Neural cell (in vitro differentiated cells): ENCODE measurements around the gene CASKIN1. TPM values are rescaled to one million over a fixed set of nuclear protein-coding genes. Genes with fewer than 3 reads are reported as not detected.
"Not testable (repeated sequence)": the region's sequence is repeated elsewhere in the genome, so short reads cannot be mapped to it uniquely, and the experiment has no call there.

Experiments used
- H2AFZ ChIP-seq: fragments of 200-600, 300-800 bp; sonication (generic), shearing (Covaris generic); 2 replicates; pipeline ENCODE4 v1.6.0; 2014; ENCODE audit warnings: low read depth, mild to moderate bottlenecking, antibody characterized with exemption, low read length, moderate library complexity
- H3F3A ChIP-seq: fragments of 200-600 bp; shearing (Covaris generic); 2 replicates; pipeline ENCODE4 v1.6.1; 2016; ENCODE audit warnings: mild to moderate bottlenecking, moderate library complexity, mixed read lengths, antibody characterized with exemption, low read length; ENCODE audit not compliant: insufficient read depth, poor library complexity, severe bottlenecking
- H3K27ac ChIP-seq: fragments of 200-600, 300-800 bp; sonication (generic), shearing (Covaris generic); 2 replicates; pipeline ENCODE4 v1.5.1; 2014; ENCODE audit warnings: mild to moderate bottlenecking, low read length, moderate library complexity
- H3K27me3 ChIP-seq: fragments of 300-800, 200-600 bp; sonication (generic), shearing (Covaris generic); 2 replicates; pipeline ENCODE4 v1.6.0; 2014; ENCODE audit warnings: mild to moderate bottlenecking, low read depth, low read length, moderate library complexity; ENCODE audit not compliant: insufficient read depth
- H3K36me3 ChIP-seq: fragments of 300-800, 200-600 bp; sonication (generic), shearing (Covaris generic); 2 replicates; pipeline ENCODE4 v1.5.1; 2014; ENCODE audit warnings: mild to moderate bottlenecking, antibody characterized with exemption, low read length, moderate library complexity; ENCODE audit not compliant: insufficient read depth
- H3K4me2 ChIP-seq: fragments of 300-800, 200-600 bp; sonication (generic), shearing (Covaris generic); 2 replicates; pipeline ENCODE4 v1.6.0; 2014; ENCODE audit warnings: mild to moderate bottlenecking, low read length
- H3K4me3 ChIP-seq: fragments of 300-800, 200-600 bp; sonication (generic), shearing (Covaris generic); 2 replicates; pipeline ENCODE4 v1.5.1; 2014; ENCODE audit warnings: mild to moderate bottlenecking, low read length, moderate library complexity
- H3K79me2 ChIP-seq: fragments of 200-600 bp; shearing (Covaris generic); replicated peaks from 2 replicates; pipeline ENCODE4 v1.6.0; 2014; ENCODE audit warnings: mild to moderate bottlenecking, low read length, moderate library complexity; ENCODE audit not compliant: insufficient read depth
- H3K9ac ChIP-seq: fragments of 300-800, 200-600 bp; sonication (generic), shearing (Covaris generic); 2 replicates; pipeline ENCODE4 v1.6.1; 2016; ENCODE audit warnings: mild to moderate bottlenecking, low read length, mixed read lengths
- H3K9me2 ChIP-seq: fragments of 200-600 bp; shearing (Covaris generic); 2 replicates; pipeline ENCODE4 v1.6.1; 2016; ENCODE audit warnings: mild to moderate bottlenecking, low read length, mixed read lengths; ENCODE audit not compliant: insufficient read depth
- H3K9me3 ChIP-seq: fragments of 200-600, 300-800 bp; sonication (generic), shearing (Covaris generic); 2 replicates; pipeline ENCODE4 v1.6.1; 2016; ENCODE audit warnings: mild to moderate bottlenecking, mixed run types, low read length, moderate library complexity, mixed read lengths
- H4K20me1 ChIP-seq: fragments of 200-600 bp; shearing (Covaris generic); 2 replicates; pipeline ENCODE4 v1.6.1; 2016; ENCODE audit warnings: mild to moderate bottlenecking, mixed run types; ENCODE audit not compliant: insufficient read depth
- EP300 ChIP-seq: fragments of 450-650 bp; conservative IDR thresholded peaks from 2 replicates; pipeline ENCODE4 v1.6.1; 2014; ENCODE audit warnings: antibody characterized with exemption, mild to moderate bottlenecking, moderate library complexity; ENCODE audit not compliant: poor library complexity, severe bottlenecking
- EZH2 ChIP-seq: fragments of 200-600, 300-800 bp; shearing (Covaris generic), sonication (generic); IDR thresholded peaks from 2 replicates; pipeline ENCODE4 v1.6.1; 2014; ENCODE audit warnings: antibody characterized with exemption, low read length, borderline replicate concordance, mild to moderate bottlenecking; ENCODE audit not compliant: insufficient read depth, poor library complexity, severe bottlenecking
- MXI1 ChIP-seq: fragments of 450-650 bp; conservative IDR thresholded peaks from 2 replicates; pipeline ENCODE4 v1.6.1; 2014; ENCODE audit warnings: antibody characterized with exemption, mild to moderate bottlenecking; ENCODE audit not compliant: poor library complexity, severe bottlenecking
- POLR2AphosphoS5 ChIP-seq: IDR thresholded peaks from 2 replicates; pipeline ENCODE4 v1.6.1; 2012
- RAD21 ChIP-seq: fragments of 450-650 bp; conservative IDR thresholded peaks from 2 replicates; pipeline ENCODE4 v1.6.1; 2014; ENCODE audit warnings: antibody characterized with exemption, mild to moderate bottlenecking, moderate library complexity
- REST ChIP-seq: IDR thresholded peaks from 2 replicates; pipeline ENCODE4 v1.6.1; 2012; ENCODE audit warnings: borderline replicate concordance
- SMC3 ChIP-seq: fragments of 450-650 bp; conservative IDR thresholded peaks from 2 replicates; pipeline ENCODE4 v1.6.1; 2014; ENCODE audit warnings: antibody characterized with exemption, mild to moderate bottlenecking, moderate library complexity; ENCODE audit not compliant: poor library complexity
- TAF1 ChIP-seq: IDR thresholded peaks from 2 replicates; pipeline ENCODE4 v1.6.1; 2012; ENCODE audit warnings: low read depth
- polyA plus RNA-seq: library from polyadenylated mRNA; depleted of rRNA; stranded (reverse); fragments of >200 nt; gene quantifications from 2 replicates; pipeline ENCODE4 v1.2.3, GENCODE V29; 2014
- TF ChIP-seq, protein P1 (sequence below): fragments of 450-650 bp; IDR thresholded peaks from 2 replicates; pipeline ENCODE4 v1.5.1; 2014; ENCODE audit warnings: antibody characterized with exemption, mild to moderate bottlenecking, moderate library complexity; ENCODE audit not compliant: poor library complexity, severe bottlenecking

Gene CASKIN1
- polyA plus RNA-seq, 1 donor from 2014 or later, result 10.3 TPM

DNA sequence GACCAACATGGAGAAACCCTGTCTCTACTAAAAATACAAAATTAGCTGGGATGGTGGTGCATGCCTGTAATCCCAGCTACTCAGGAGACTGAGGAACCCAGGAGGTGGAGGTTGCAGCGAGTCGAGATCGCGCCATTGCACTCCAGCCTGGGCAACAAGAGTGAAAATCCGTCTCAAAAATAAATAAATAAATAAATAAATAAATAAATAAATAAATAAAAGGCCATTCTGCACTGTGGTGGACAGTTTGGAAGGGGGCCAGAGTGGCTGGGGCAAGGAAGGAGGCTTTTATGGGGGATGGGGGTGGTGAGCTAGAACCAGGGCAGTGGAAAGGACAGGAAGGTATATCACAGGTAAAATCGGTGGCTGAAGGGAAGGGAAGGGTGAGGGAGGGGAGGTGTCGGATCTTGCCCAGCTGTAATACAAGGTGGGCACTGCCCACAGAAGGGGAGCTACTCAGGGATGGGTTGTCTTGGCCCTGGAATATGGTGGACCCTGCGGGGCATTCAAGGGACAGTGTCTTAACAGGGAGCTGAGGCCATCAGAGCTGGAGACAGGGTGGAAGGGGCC lies 6.8 kb upstream of the CASKIN1 start:
- not testable (repeated sequence) for H3K4me2 ChIP-seq, H2AFZ ChIP-seq, H3K9me2 ChIP-seq, H3F3A ChIP-seq, H3K27ac ChIP-seq, H3K79me2 ChIP-seq, H3K27me3 ChIP-seq, H3K9ac ChIP-seq, H3K9me3 ChIP-seq, H3K4me3 ChIP-seq, H4K20me1 ChIP-seq, H3K36me3 ChIP-seq

GRCh38 chr16:2200313-2200712 lies 3.9 kb upstream of the CASKIN1 start:
- no peaks in the 10 kb centered on the region for H3F3A ChIP-seq
- no peaks in the 10 kb centered on the region for H3K9me2 ChIP-seq
- no peak overlapping the region for H3K4me3 ChIP-seq
- H3K9me3 ChIP-seq, result no peaks in the 10 kb centered on the region
- H2AFZ ChIP-seq, result no peak overlapping the region
- no peak overlapping the region for H3K27ac ChIP-seq
- H3K36me3 ChIP-seq, result no peaks in the 10 kb centered on the region
- H3K4me2 ChIP-seq, result no peak overlapping the region
- H3K9ac ChIP-seq, result no peak overlapping the region
- TF ChIP-seq POLR2AphosphoS5, result no peak
- TF ChIP-seq, protein P1, sequence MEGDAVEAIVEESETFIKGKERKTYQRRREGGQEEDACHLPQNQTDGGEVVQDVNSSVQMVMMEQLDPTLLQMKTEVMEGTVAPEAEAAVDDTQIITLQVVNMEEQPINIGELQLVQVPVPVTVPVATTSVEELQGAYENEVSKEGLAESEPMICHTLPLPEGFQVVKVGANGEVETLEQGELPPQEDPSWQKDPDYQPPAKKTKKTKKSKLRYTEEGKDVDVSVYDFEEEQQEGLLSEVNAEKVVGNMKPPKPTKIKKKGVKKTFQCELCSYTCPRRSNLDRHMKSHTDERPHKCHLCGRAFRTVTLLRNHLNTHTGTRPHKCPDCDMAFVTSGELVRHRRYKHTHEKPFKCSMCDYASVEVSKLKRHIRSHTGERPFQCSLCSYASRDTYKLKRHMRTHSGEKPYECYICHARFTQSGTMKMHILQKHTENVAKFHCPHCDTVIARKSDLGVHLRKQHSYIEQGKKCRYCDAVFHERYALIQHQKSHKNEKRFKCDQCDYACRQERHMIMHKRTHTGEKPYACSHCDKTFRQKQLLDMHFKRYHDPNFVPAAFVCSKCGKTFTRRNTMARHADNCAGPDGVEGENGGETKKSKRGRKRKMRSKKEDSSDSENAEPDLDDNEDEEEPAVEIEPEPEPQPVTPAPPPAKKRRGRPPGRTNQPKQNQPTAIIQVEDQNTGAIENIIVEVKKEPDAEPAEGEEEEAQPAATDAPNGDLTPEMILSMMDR, result no peak
- TF ChIP-seq MXI1, result no peak
- no peak for TF ChIP-seq RAD21
- TF ChIP-seq REST, result no peak
- no peak for TF ChIP-seq EZH2
- no peaks in the 10 kb centered on the region for H4K20me1 ChIP-seq
- H3K27me3 ChIP-seq, result peaks cover 3% of the 10 kb centered on the region
- H3K79me2 ChIP-seq, result no peaks in the 10 kb centered on the region

DNA sequence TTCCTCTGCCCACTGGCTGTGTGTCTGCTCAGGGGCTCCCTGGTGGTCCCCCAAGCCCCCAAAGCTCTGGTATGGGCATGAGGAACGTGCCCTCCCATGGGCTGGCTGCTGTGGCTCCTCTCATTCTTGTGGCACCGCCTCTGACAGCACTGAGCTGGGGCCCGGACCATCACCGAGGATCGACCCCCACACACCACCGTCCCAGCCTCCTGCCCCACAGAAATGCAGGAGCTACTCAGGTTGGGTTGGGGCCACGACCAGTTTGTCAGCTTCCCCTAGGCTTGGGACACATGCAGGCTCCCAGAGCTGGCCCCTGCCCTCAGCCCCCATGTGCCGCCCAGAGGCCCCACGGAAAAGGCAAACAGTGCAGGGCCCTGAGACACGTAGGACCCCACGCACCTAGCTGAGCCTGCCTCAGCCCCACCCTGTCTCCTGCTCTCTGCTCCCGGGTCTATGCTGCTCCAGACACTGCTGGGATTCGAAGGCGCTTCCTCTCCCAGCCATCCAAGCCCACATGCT lies 3.3 kb upstream of the CASKIN1 start:
- TF ChIP-seq TAF1, result no peak
- TF ChIP-seq, protein P1, result no peak
- no peak for TF ChIP-seq EZH2
- TF ChIP-seq SMC3, result no peak
- TF ChIP-seq MXI1, result no peak
- TF ChIP-seq RAD21, result no peak
- no peak for TF ChIP-seq EP300
- no peak for TF ChIP-seq REST
- no peak for TF ChIP-seq POLR2AphosphoS5
- Histone ChIP-seq H3K27me3 (peaks cover 3% of the 10 kb centered on the region), H3K79me2 (peaks cover 2% of the 10 kb centered on the region), H3K4me2 (no peak overlapping the region), H3K27ac (no peak overlapping the region), H3K36me3 (no peaks in the 10 kb centered on the region), H3K4me3 (no peak overlapping the region), H3K9me2 (no peaks in the 10 kb centered on the region), H3K9ac (no peak overlapping the region), H3F3A (no peaks in the 10 kb centered on the region), H3K9me3 (no peaks in the 10 kb centered on the region), H2AFZ (no peak overlapping the region), H4K20me1 (no peaks in the 10 kb centered on the region)
